Tibial nerve (tissue), 4 donors: ENCODE results near the gene LMNTD1. TPM values are rescaled to one million over a fixed set of nuclear protein-coding genes. Genes with fewer than 3 reads are reported as not detected.

Experiments
- DNase-seq, 2 donors: peaks; one replicate each; pipeline ENCODE4 v3.0.0-alpha.2; 2019; ENCODE audit warnings: low spot score in 2 of 2
- H3K27ac ChIP-seq, 4 donors: fragments of 200-600 bp; sonication (generic) in 3 of 4; one replicate each; pipeline ENCODE4 v1.5.1; 2017 to 2019; ENCODE audit warnings: mild to moderate bottlenecking in 1 of 4
- H3K27me3 ChIP-seq, 2 donors: fragments of 200-600 bp; sonication (generic) in 1 of 2; one replicate each; pipeline versions ENCODE4 v1.5.1 to v1.6.0; 2017 to 2019
- H3K36me3 ChIP-seq, 3 donors: fragments of 200-600 bp; sonication (generic); one replicate each; pipeline ENCODE4 v1.5.1; 2018 to 2019
- H3K4me1 ChIP-seq, 4 donors: fragments of 200-600 bp; sonication (generic) in 3 of 4; one replicate each; pipeline ENCODE4 v1.5.1; 2017 to 2019
- H3K4me3 ChIP-seq, 4 donors: fragments of 200-600 bp; sonication (generic) in 3 of 4; one replicate each; pipeline ENCODE4 v1.5.1; 2017 to 2019; ENCODE audit warnings: mild to moderate bottlenecking in 1 of 4, moderate library complexity in 1 of 4
- H3K9me3 ChIP-seq, 4 donors: fragments of 200-600 bp; sonication (generic) in 3 of 4; one replicate each; pipeline ENCODE4 v1.5.1; 2017 to 2019
- EP300 ChIP-seq, 2 donors: sonication (generic); formaldehyde crosslinking; IDR thresholded peaks; one replicate each; pipeline ENCODE4 v1.6.1; 2017; ENCODE audit warnings: antibody characterized with exemption in 2 of 2, mild to moderate bottlenecking in 1 of 2
- POLR2A ChIP-seq, 2 donors: fragments of 450-650 bp; IDR thresholded peaks; one replicate each; pipeline ENCODE4 v1.6.1; 2017; ENCODE audit warnings: antibody characterized with exemption in 2 of 2, mild to moderate bottlenecking in 2 of 2, moderate library complexity in 2 of 2
- WGBS, 2 donors: methylation state at CpG; one replicate each; pipeline ENCODE4 v1.1.5; 2018; 5-methylcytosine and 5-hydroxymethylcytosine counted together
- total RNA-seq, 4 donors: library from RNA; depleted of rRNA; stranded (reverse); fragments of >200 nt; gene quantifications; one replicate each; pipeline ENCODE4 v1.1.0, GENCODE V29; 2016
- TF ChIP-seq, protein P1 (sequence below), 5 experiments: fragments of 200-600 bp in 3 of 5; fragments of 450-650 bp in 2 of 5; sonication (generic) in 3 of 5; IDR thresholded peaks; one replicate each; pipeline ENCODE4 v1.5.1; 2016 to 2019; ENCODE audit warnings: antibody characterized with exemption in 5 of 5, mild to moderate bottlenecking in 3 of 5, moderate library complexity in 2 of 5

LMNTD1 gene
- total RNA-seq, 4 donors from 2014 or later: not detected

DNA sequence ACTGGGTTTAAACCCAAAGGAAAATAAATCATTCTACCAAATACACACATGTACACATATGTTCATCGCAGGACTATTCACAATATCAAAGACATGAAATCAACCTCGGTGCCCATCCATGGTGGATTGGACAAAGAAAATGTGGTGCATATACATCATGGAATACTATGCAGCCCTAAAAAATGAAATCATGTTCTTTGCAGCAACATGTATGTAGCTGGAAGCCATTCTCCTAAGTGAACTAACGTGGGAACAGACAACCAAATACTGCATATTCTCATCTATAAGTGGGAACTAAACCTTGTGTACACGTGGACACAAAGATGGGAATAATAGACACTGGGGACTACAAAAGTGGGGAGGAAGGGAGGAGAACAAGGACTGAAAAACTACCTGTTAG is 96.6 kb downstream of the LMNTD1 start:
- Histone ChIP-seq H3K4me3 (no peak overlapping the region), H3K27me3 (no peaks in the 10 kb centered on the region), H3K36me3 (no peaks in the 10 kb centered on the region), H3K9me3 (peaks cover 0 to 6% (median 0%) of the 10 kb centered on the region in 4 donors), H3K4me1 (peaks cover 0 to 9% (median 0%) of the 10 kb centered on the region in 4 donors), H3K27ac (no peak overlapping the region)
- TF ChIP-seq, protein P1, sequence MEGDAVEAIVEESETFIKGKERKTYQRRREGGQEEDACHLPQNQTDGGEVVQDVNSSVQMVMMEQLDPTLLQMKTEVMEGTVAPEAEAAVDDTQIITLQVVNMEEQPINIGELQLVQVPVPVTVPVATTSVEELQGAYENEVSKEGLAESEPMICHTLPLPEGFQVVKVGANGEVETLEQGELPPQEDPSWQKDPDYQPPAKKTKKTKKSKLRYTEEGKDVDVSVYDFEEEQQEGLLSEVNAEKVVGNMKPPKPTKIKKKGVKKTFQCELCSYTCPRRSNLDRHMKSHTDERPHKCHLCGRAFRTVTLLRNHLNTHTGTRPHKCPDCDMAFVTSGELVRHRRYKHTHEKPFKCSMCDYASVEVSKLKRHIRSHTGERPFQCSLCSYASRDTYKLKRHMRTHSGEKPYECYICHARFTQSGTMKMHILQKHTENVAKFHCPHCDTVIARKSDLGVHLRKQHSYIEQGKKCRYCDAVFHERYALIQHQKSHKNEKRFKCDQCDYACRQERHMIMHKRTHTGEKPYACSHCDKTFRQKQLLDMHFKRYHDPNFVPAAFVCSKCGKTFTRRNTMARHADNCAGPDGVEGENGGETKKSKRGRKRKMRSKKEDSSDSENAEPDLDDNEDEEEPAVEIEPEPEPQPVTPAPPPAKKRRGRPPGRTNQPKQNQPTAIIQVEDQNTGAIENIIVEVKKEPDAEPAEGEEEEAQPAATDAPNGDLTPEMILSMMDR (IDR thresholded peaks at IDR 0.05): no peak
- no peak for TF ChIP-seq POLR2A (IDR thresholded peaks at IDR 0.05)
- no peak for TF ChIP-seq EP300 (IDR thresholded peaks at IDR 0.05)
- no peak for DNase-seq
- 88 to 90% methylated on average over 4 of the region's 4 CpGs for WGBS, 2 donors

DNA sequence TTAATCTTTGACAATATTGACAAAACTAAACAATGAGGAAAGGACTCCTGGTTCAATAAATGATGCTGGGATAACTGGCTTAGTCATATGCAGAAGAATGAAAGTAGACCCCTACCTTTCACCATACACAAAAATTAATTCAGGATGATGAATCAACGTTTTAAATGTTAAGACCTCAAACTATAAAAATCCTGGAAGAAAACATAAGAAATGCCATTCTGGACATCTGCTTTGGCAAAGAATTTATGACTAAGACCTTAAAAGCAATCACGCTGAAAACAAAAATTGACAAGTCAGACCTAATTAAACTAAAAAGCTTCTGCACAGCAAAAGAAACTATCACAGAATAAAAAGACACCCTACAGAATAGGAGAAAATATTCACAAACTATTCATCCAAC is 97.4 kb downstream of the LMNTD1 start:
- H3K9me3 ChIP-seq: peaks cover 0 to 6% (median 0%) of the 10 kb centered on the region in 4 donors
- H3K27me3 ChIP-seq: no peaks in the 10 kb centered on the region
- no peak overlapping the region for H3K27ac ChIP-seq
- no peaks in the 10 kb centered on the region for H3K36me3 ChIP-seq
- peaks cover 0 to 9% (median 0%) of the 10 kb centered on the region in 4 donors for H3K4me1 ChIP-seq
- H3K4me3 ChIP-seq: no peak overlapping the region
- WGBS, 2 donors: 83 to 84% methylated on average over 2 of the region's 2 CpGs
- DNase-seq: no peak
- no peak for TF ChIP-seq EP300 (IDR thresholded peaks at IDR 0.05)
- TF ChIP-seq, protein P1 (IDR thresholded peaks at IDR 0.05): no peak
- TF ChIP-seq POLR2A (IDR thresholded peaks at IDR 0.05): no peak

DNA sequence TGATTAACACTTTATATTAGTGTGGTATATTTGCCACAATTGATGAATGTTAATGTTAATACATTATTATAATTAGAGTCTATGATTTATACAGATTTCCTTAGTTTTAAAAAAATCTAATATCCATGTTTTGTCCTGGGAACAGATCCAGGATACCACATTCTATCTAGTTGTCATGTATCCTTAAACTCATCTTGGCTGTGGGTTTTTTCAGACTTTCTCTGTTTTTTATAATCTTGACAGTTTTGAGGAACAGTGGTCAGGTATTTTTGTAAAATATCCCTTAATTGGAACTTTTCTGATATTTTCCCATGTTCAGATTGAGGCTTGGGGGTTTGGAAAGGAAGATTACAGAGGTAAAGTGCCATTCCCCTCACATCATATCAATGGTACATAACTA is 104.1 kb downstream of the LMNTD1 start:
- no peaks in the 10 kb centered on the region for H3K9me3 ChIP-seq
- no peak overlapping the region for H3K4me3 ChIP-seq
- no peaks in the 10 kb centered on the region for H3K36me3 ChIP-seq
- H3K27ac ChIP-seq: no peak overlapping the region
- no peaks in the 10 kb centered on the region for H3K27me3 ChIP-seq
- TF ChIP-seq EP300 (IDR thresholded peaks at IDR 0.05): no peak
- TF ChIP-seq, protein P1 (IDR thresholded peaks at IDR 0.05): no peak
- TF ChIP-seq POLR2A (IDR thresholded peaks at IDR 0.05): no peak
- no peaks in the 10 kb centered on the region for H3K4me1 ChIP-seq
- DNase-seq: no peak

DNA sequence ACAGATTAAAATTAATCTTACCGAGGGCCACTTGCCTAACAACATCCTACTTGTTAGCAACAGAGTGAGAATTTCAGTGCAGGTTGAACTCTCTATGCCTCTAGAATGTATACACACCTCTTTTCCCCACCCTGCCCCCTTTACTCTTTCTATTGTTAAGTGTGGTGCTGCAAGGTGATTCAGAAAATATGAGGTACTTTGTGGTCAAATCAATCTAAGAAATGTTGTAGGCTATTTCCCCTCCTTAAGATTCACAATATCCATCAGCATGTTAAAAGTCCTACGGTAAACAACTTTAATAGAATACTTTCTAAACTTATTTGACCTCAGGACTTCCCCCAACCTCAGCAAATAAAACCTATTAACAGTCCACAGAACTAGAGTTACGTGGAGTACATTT is 106.0 kb downstream of the LMNTD1 start:
- Histone ChIP-seq H3K4me1 (no peaks in the 10 kb centered on the region), H3K9me3 (no peaks in the 10 kb centered on the region), H3K27ac (no peak overlapping the region), H3K27me3 (no peaks in the 10 kb centered on the region), H3K36me3 (no peaks in the 10 kb centered on the region), H3K4me3 (no peak overlapping the region)
- WGBS, 2 donors: 84 to 89% methylated on average over 3 of the region's 3 CpGs
- no peak for DNase-seq
- TF ChIP-seq POLR2A (IDR thresholded peaks at IDR 0.05): no peak
- TF ChIP-seq EP300 (IDR thresholded peaks at IDR 0.05): no peak
- TF ChIP-seq, protein P1 (IDR thresholded peaks at IDR 0.05): no peak

DNA sequence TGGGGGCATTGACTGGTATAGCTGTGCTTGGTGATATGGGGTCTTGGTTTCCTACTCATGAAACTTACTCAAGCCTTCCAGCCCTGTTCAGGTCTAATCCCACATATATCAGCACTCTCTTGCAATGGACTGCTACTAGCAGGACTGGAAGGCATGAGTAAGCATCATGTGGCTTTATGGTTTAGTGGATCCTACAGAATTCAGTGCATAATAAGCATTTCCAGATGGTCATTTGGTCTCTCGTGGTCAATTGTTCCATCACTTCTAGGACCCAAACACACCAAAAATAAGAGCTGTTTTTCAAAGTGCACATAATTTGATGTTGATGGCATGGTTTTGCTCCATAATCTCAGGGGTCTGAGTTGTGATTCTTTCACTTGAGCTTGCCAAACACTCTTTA is 114.4 kb downstream of the LMNTD1 start:
- DNase-seq: no peak
- Histone ChIP-seq H3K9me3 (no peaks in the 10 kb centered on the region), H3K4me3 (no peak overlapping the region), H3K4me1 (peaks cover 0 to 13% (median 0%) of the 10 kb centered on the region in 4 donors), H3K27ac (no peak overlapping the region), H3K27me3 (no peaks in the 10 kb centered on the region), H3K36me3 (no peaks in the 10 kb centered on the region)
- TF ChIP-seq EP300 (IDR thresholded peaks at IDR 0.05) (no peak), POLR2A (IDR thresholded peaks at IDR 0.05) (no peak)
- TF ChIP-seq, protein P1 (IDR thresholded peaks at IDR 0.05): no peak
- WGBS, 2 donors: 65 to 77% methylated on average over 1 of the region's 1 CpG
